GM18873 (cell line): Measurements from ENCODE around the gene DUSP3.

Experiments
- ATAC-seq: cut with Tn5 transposase; IDR thresholded peaks from one replicate; pipeline ENCODE4 v1.9.1; 2021; ENCODE audit warnings: mild to moderate bottlenecking, moderate library complexity, moderate number of reproducible peaks; ENCODE audit not compliant: unreplicated experiment, low FRiP score

Gene DUSP3

DNA sequence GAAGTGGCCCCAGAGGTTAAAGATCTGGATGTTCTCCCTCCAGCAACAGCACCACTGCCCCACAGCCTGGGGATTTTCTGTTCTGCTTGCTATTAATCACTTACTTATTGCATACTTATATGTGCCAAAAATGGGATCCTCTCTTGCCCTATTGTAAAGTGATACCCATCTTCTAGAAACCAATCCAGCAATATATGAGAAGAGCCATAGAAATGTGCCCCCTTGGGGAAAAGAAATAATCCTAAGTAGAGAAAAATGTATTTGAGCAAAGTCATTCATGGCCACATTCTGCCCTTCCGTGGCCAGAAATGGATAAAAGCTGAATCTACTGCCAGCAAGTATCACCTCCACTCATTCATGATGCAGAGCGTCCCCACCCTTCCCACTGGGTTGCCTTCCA lies 41.1 kb downstream of the DUSP3 start:
- no peak for ATAC-seq

DNA sequence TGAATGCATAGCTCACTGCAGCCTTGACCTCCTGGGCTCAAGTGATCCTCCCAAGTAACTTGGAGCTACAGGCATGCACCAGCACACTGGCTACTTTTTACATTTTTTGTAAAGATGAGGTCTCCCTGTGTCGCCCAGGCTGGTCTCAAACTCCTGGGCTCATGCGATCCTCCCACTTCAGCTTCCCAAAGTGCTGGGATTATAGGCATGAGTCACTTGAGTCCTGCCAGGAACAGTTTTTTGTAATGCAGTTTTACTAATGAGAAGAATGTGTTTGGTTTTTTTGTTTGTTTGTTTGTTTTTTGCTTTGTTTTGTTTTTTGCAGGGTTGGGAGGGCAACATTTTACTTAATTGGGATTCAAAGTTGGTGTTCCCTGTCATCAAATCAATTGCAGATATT lies 42.4 kb downstream of the DUSP3 start:
- ATAC-seq: no peak

DNA sequence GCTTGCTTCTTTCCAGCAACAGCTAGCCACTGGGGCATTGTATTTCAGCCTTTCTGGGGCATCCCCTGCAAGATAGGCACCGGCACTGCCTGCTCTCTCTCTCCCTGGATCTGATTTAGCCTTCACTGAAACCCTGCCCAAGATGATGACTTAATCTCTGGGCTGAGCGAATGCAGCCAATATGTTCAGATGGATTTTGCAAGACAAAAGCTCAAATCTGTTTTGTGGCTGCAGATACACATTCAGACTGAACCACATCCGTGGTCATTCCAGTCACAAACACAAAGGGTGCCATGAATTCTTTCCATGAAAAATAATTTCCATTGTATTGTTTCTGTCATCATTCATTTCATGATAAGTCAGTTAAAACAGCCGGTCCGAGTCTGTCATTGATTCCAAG lies 44.4 kb downstream of the DUSP3 start:
- no peak for ATAC-seq

DNA sequence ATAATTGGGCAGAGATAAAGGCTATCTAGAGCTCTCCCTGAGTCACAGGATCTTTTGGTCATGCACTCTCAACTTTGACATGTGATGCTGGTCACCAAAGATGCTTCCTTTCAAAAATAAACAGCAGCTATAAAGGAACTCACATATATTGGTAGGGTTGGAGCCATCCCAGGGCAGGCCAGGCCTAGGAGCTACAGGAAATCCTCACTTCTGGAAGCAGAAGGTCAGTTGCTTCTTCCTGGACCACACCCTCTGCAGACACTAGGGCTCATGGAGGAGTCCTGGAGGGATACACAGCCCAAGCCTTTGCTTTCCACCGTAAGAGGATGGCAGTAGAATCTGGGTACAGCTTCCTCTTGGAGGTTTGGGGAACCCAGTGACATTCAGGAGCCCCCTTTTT lies 44.8 kb downstream of the DUSP3 start:
- ATAC-seq: no peak

DNA sequence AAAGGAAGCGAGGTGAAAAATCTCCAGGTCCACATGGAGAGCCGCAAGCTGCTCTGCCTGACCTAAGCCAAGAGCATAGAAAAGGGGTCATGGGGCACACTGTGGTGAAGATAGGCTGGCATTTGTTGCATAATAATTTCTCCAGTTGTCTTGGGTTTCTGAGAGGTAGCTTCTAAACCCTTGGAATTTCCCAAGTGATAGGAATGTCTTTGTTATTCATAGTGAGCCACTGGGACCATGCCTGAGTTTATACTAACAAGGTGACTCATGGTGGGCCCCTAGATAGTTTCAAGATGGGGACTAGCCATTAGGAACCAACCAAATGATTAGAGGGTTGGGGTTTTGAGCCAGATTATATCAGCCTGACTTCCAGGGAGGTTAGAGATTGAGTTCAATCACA lies 45.8 kb downstream of the DUSP3 start:
- no peak for ATAC-seq

DNA sequence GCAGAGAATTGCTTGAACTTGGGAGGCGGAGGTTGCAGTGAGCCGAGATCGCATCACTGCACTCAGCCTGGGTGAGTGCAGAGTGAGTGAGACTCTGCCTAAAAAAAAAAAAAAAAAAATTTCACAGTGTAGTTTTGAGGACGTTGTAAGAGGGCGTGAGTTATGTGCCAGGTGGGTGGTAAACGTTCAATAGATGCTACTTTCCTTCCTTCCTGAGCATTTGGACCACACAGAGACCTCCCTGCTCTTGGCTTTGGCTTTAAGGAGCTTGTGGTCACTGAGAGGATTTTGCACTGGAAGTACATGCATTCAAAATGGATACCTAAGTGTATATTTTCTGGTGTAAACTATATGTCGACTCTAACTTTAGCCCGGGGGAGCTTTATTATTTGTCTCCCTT lies 50.7 kb downstream of the DUSP3 start:
- no peak for ATAC-seq

DNA sequence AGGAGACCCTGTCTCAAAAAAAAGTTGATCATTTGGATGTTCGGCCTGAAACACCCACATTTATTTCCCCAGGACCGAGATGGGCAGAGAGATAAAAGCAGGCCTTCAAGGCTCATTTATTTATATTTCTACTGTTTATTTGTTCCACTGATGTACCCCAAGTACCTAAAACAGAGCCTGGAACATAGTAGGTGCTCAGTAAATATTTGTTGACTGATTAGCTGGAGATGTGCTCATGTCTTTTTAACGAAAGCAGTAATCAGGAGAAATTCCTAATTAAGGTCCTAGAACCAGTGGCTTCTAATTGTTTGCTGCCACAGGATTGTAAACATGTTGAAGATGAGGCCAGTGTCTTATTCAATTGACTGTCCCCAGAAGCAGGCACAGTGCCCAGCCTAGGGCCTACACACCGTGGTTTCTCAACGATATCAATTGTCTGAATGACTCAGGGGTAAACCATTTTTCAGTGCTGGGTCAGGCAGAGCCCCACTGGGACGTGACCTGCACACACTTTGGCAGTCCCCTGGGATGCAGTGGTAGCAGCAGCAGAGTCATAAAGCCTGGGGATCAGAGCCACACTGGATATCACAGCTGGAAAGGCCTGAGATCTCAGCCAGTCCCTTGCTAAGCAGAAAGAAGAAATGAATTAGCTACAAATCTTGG lies 54.9 kb downstream of the DUSP3 start:
- ATAC-seq: no peak

DNA sequence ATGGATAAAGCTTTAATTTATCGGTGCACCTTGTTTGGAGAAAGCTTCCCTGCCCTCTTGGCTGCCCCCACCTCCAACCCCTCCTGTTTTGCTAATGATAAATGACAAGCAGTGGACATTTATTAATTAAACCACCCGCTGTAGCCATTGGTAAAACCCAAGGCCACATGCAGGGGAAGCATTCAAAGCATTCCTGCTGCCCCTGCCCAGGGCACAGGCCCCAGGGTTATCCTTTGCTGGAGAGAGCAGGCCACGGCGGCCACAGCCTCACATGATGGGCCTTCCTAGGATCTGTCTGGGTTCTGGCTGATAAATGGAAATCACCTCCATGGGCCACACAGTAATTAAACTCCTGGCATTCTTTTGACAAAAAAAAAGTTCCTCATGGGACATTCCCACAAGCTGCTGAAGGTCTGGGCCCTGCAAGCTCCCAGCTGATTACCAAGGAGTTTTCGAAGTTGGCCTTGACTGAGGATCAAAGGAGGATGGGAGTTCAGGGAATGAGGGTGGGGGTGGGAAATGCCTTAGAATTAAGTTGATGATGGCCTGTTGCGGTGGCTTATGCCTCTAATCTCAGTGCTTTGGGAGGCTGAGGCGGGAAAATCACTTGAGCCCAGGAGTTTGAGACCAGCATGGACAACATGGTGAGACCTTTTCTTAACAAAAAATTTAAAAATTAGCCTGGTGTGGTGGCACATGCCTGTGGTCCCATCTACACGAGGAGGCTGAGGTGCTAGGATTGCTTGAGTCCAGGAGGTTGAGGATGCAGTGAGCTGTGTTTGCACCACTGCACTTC lies 55.7 kb downstream of the DUSP3 start:
- ATAC-seq: no peak

DNA sequence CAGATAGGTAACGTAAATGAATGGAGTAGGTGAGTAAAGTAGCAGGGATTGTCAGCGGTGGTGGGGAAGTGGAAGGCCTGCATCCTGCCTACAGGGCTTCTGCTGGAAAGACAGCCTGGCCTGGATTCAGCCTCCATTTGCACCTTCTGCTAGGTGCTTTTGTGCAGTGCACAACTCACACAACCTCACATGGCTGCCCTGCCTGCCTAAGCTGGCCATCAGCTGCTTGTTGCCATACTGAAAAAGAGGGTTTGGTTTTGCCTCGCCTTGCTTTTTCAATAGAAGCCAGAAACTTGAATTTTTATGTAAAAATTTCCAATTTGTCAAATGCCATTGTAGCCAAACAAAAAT lies 56.5 kb downstream of the DUSP3 start:
- no peak for ATAC-seq

DNA sequence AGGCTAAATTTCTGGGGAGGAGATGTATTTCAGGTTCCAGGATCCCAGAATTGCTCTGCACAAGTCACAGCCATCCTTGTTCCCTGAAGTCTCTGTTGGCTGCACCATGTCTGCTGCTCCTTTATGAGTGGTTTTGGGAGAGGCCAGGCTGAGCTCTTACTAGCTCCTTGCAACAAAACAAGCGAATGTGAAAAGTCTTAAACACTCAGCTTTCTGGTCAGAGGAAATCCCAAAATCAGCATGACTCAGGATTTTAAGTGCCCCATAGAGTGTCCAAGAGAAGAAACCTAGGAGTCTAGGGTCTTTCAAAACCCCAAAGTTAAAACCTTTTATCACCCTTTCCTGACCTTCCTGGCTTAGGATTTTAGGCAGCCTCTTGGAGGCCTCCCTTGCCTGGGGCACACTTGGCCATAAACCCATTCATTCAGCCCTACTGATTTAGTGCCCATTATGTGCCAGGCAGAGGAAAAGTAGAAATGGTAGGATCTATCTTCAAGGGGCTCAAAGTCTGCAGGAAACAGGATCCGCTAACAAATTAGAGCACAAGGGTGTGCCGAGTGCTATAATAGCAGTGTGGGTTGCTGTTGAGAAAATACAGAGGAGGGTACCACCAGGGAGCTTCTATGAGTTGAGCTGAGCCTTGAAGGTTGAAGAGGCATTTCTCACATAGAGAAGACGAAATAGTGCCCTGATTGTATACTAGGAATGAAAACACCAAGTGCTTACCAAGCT lies 57.1 kb downstream of the DUSP3 start:
- ATAC-seq: no peak

DNA sequence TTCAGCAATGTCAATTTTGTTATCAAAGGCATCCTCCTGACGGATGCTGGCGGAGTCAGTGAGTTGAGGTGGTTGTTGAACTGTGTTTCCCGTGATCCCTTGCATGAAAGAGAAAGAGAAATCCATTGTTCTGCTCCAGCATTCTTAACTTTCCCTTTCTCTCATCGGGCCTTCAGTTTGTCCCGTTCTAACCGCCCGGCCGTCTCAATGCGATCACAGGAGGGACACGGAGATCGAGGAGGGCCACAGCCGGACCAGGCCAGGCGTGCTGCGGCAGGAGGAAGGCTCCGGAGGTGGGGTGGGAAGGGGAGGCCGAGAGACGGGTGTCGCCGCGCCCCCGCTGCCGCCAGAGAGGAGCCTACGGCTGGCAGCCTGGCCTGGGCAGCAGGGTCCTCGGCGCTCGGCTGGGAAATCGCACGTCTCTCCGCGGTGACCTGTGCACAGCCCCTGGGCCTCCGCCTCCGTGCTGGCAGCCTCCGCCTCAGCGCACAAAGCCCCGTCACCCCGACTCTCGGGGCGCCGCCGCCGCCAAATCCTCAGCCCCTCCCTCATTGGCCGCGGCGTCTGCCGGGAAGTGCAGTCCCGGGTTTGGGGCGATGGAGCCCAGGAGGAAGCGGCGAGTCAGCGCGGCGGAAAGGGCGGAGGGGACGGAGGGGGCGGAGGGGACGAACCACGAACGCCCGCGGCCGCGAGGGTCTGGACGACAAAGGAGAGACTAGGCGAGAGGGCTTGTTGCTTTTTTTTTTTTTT lies 58.3 kb downstream of the DUSP3 start:
- no peak for ATAC-seq

DNA sequence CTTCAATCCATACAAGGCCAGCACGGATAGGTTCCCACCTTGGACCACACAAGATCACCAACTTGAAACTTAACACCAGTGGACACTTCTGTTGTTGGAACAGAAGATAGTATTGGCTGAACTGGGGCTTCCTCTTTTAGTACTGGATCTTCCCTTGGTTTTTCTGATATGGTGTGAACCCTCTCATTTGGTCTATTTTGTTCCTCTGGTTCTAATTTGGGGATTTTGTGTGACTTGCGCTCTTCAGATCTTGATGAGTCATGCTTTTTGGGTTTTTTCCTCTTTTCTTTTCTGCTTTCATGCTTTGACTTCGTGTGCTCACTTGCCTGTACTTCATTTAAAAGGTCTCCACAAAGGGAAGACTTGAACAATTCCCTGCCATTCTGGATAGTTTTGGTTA lies 59.2 kb downstream of the DUSP3 start:
- ATAC-seq: no peak

DNA sequence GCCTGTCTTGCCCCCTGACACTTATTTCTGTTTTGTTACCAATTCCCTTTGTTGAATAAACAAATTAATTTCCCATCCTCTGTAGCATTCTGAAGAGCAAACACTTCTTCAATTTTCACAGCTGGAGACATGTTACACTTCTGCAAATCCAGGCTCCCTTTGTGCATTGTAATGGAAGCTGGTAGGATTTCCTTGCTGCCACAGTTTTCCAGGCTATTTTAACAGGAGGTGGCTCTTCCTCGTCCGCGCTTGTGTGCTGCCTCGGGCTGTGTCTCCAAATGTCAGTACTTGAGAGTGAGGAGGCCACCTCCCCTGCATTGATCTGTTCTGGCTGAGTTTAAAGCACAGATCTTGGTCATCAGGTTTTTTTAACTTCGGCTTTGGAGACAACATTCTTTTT lies 60.2 kb downstream of the DUSP3 start:
- ATAC-seq: no peak

DNA sequence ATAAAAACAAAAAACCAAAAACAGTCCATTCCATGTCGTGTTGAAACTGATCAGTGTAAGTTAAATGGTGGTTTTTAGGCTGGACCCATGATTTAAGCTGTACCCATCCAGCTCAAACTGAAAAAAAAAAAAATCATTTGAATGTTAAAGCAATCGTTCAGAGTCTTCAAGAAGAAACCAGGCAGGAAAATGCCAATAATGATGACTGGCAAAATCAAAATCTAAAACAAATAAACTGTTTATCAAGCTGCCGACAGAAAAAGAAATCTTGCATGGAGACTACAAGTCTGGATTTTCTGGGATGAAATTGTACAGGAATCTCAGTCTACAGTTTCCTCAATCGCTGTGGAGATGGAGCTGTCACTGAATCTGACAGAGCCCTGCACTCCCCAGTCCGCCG lies 60.9 kb downstream of the DUSP3 start:
- no peak for ATAC-seq
